ENCODE measurements around the gene ZNF513.

Gene ZNF513

GRCh38 chr2:27379836-27380625 lies 503 bp downstream of the ZNF513 start:
- DNase-seq = peak; percentile 52

GRCh38 chr2:27379383-27379835 lies 1.1 kb downstream of the ZNF513 start:
- no peak for DNase-seq

GRCh38 chr2:27378809-27379290 lies 1.7 kb downstream of the ZNF513 start:
- DNase-seq = no peak

- DNase-seq = peak; percentile 12
These were observed 2.3 kb downstream of the ZNF513 start for GRCh38 chr2:27378096-27378808.

DNA sequence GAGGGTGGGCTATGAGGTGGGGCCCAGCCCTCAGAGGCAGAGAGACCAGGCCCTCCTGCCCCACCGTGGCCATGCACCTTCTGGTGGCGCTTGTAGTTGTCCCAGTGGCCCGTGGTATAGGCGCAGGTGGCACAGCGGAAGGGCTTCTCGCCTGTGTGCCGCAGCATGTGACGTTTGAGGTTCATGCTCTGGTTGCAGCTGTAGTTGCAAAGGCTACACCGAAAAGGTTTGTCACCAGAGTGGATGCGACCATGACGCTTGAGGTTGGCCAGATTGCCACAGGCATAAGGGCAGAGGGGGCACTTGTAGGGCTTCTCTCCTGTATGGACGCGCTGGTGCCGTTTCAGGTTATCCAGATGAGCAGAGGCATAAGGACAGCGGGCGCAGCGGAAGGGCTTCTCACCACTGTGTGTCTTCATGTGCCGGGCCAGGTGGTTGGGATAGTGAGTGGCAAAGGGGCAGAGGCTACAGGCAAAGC lies 2.9 kb downstream of the ZNF513 start:
- DNase-seq = no peak

- no peak for DNase-seq
These were observed 3.5 kb downstream of the ZNF513 start for GRCh38 chr2:27376866-27377617.

- no peak for DNase-seq
These were observed 4.2 kb downstream of the ZNF513 start for GRCh38 chr2:27376151-27376865.

GRCh38 chr2:27375513-27376099 lies 4.9 kb downstream of the ZNF513 start:
- no peak for DNase-seq

DNA sequence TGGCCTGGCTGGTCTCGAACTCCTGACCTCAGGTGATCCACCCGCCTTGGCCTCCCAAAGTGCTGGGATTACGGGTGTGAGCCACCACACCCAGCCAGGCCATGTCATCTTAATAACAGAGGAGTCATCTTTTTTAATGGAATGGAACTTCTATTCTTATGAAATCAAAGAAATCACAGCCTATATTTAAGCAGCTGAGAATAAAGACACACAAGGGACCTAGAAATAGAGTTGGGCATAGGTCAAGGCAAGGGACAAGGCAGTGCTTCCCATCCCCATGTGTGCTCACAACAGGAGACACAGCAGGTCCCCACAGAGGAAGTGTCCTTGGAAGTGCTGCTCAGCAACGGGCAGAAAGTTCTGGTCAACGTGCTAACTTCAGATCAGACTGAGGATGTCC lies 7.0 kb downstream of the ZNF513 start:
- DNase-seq = no peak

DNA sequence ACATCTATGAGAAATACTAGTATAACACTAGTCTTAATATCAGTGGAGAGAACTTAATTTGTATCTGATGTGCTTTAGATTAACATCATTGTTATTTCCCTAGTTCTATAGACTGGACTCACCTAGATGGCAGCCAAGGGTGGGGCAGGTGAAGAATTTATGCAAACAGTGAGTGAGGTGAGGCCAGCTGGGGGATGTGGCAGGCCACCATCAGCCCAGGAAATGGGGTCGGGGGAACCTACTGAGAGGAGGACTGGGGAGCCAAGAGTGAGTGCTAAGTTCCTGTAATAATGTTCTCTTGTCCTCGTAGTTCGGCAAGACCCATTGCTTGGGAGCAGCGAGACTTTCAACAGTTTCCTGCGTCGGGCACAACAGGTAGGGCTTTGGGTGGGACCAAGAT lies 7.6 kb downstream of the ZNF513 start:
- no peak for DNase-seq

DNA sequence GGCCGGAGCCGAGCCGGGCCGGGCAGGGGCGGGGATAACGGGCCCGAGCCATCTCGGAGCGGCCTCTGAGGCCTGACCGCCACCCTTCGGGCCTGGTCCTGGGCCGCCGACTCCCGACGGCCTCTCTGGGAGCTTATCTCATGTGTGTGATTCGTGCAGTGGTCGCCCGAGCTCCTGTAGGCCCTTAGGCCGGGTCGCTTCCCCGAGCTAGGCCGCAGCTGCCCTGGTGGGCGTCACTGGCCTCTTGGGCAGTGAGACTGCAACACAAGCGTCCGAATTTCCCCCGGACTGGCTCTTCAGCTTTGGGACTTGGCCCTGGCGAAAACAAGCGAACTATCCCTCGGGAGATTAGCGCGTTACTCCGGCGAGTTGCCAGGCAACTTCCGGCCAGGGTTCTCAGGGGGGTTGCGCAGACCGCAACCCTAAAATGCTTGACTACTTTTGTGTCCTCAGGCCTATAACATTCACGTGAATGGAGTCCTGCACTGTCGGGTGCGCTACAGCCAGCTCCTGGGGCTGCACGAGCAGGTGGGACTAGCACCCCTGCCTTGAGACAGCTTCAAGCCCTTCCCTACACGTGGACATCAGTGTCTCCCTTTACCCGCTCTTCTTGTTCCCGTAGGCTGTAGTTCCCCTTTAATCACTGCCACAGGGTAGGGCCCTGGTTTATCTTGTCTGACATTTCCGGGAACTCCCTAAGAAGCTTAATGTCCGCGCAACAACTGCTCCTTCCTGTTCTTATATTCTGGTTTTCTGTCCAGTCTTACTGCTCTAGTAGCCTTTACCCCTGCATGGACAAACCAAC lies 9.5 kb downstream of the ZNF513 start:
- DNase-seq = peak; percentile 52

DNA sequence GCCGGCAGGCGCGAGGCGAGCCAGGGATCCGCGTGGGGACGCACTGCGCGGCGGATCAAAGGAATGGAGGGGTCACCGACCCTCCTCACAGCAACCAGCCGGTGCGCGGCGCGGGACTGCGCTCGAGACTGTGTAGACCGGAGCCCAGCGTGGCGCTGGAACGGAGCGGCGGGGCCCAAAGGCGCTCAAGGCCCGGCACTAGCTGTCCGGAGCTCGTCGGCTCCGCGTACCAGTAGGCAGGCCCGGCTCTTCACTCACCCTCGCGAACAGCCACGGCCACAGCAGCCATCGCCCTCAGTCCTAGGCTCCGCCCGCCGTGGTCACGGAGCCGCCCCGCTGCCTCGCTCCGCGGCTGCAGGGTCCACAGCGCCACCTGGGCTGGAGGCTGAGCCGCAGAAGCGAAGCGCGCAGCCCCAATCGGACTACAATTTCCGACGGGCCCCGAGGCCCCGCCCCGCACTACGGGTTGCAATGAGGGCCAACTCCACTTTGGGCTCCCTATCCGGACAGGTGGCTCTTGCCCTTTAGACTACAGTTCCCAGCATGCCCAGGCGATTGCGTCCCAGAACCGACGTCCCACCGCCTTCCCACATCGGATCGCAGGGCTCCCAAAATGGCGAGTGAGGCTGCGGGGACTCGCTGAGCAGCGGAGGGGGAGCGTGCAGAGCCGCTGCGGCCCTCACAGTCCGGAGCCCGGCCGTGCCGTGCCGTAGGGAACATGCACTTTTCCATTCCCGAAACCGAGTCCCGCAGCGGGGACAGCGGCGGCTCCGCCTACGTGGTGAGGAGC lies 10.3 kb downstream of the ZNF513 start, which contains the start of the genes EIF2B4 and SNX17:
EIF2B4 (minus strand) TSS at position 313 of the 790 bp plus-strand sequence; CDS start at position 289, 24 bp downstream.
SNX17 (plus strand) TSS at position 591 of the 790 bp plus-strand sequence; CDS start at position 719, 128 bp downstream.
- peak; percentile 100 for DNase-seq

GRCh38 chr2:27369471-27370025 lies 11.0 kb downstream of the ZNF513 start:
- no peak for DNase-seq

DNA sequence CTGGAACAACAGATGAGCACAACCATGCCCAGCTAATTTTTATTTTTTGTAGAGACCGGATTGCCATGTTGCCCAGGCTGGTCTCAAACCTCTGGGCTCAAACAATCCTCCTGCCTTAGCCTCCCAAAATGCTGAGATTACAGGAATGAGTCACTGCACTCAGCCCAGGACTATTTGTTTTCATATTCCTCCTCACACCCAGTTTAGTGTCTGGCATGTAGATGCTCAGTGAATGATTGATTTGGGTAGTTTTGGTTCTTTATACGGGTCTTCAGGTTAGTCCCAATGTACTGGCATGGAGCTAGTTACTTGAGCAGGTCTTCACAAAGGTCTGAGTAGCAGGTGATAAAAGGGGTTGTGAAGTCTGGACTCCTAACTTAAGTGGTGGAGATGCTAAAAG lies 16.6 kb downstream of the ZNF513 start:
- no peak for DNase-seq

GRCh38 chr2:27362678-27363420 lies 17.7 kb downstream of the ZNF513 start:
- DNase-seq = no peak

DNA sequence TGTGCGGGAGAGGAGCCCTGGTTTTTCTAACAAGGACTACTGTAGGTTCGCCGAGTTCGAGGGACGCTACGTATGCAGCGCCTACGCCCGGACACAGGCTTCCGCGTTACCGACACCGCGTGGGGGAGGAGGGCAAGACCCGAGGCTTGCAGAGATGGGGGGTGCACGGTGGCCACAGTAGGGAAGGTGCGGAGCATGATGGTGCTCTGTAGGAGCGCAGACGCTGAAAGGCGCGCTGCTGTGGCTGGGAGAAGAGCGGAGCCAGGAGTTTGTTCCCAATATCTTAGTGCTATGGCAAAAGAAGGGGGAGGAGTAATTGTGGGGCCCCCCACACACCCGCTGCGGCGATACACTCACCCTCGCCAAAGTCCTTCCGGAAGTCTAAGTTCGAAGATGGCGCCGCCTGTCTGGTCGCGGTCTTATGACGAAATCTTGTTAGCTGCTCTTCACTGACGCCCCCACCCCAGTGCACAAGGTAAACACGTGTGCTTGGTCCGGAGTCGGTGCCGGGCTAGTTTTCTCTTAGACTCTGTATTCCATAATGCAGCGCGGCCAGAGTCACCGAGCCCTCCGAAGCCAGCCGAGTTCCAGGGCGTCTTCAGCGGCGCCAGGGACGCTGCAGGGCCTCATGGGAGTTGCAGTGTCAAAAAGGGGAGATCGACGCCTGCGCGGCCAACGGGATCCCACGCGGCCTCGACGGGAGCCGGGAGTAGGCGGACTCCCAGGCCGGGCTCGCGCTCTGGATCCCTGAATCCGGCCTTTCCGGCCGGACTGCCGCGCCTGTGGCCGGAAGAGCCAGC lies 24.0 kb downstream of the ZNF513 start, which contains the start of gene GTF3C2:
GTF3C2 (minus strand) TSS at position 383 of the 800 bp plus-strand sequence. CDS start 13,210 bp downstream, outside the sequence.
- peak; percentile 94 for DNase-seq

GRCh38 chr2:27356056-27356381 lies 24.5 kb downstream of the ZNF513 start:
- DNase-seq = no peak

DNA sequence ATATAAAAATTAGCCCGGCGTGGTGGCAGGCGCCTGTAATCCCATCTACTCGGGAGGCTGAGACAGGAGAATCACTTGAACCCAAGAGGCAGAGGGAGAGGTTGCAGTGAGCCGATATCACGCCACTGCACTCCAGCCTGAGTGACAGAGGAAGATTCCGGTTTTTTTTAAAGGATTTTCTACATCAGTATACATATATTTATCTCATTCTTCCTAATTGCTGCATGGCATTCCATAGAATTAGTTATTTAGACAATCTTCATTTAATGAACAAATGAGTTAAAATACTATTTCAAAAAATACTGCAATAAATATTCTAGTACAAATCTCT lies 26.0 kb downstream of the ZNF513 start:
- DNase-seq = no peak

Data from CD4-positive, alpha-beta T cell treated with Interleukin-21 for 1 hour (primary cell).